Measurements from ENCODE around the gene SUPT3H. TPM values are rescaled to one million over a fixed set of nuclear protein-coding genes. Genes with fewer than 3 reads are reported as not detected.

SUPT3H gene
- polyA plus RNA-seq, 1 donor (not counting 4 experiments of a cell fraction or from before 2014, with no cell fraction given) = 7.6 TPM

- Histone ChIP-seq H2AFZ (ENCODE audit: control insufficient read depth, low read length) (no peak overlapping the region), H3K9ac (ENCODE audit: control insufficient read depth, extremely low read depth, insufficient read depth, low read length) (no peak overlapping the region), H3K36me3 (ENCODE audit: control insufficient read depth in 2 of 2, extremely low read depth in 1 of 2, insufficient read depth in 2 of 2, low read length in 2 of 2) (no peaks in the 10 kb centered on the region), H3K4me3 (ENCODE audit: control insufficient read depth in 2 of 3, extremely low read depth in 1 of 3, insufficient read depth in 2 of 3, low read depth in 1 of 3, low read length in 3 of 3) (no peak overlapping the region), H4K20me1 (ENCODE audit: control insufficient read depth, extremely low read depth, insufficient read depth, low read length) (no peaks in the 10 kb centered on the region), H3K4me1 (ENCODE audit: control insufficient read depth, extremely low read depth, insufficient read depth, low read length) (peaks cover 13% of the 10 kb centered on the region), H3K9me3 (ENCODE audit: control insufficient read depth, low read depth, low read length) (no peaks in the 10 kb centered on the region), H3K9me1 (ENCODE audit: control insufficient read depth, extremely low read depth, insufficient read depth, low read length) (no peaks in the 10 kb centered on the region), H3K27me3 (ENCODE audit: control insufficient read depth, extremely low read depth, insufficient read depth, low read length) (no peaks in the 10 kb centered on the region), H3K27ac (ENCODE audit: control insufficient read depth, insufficient read depth, low read length) (peak overlapping the region; percentile 87), H3K4me2 (ENCODE audit: control insufficient read depth, extremely low read depth, insufficient read depth, low read depth, low read length) (peak overlapping the region; percentile 18), H3K79me2 (ENCODE audit: control insufficient read depth, insufficient read depth, low read length) (no peaks in the 10 kb centered on the region)
- dilution Hi-C loops (cut with MboI; ENCODE audit: extremely low pct_ligation_motif_present, low sequenced_read_pairs) = no loop called here
- peak; percentile 23 for DNase-seq (ENCODE audit: low read depth, low spot score)
- TF ChIP-seq CTCF (optimal IDR thresholded peaks at IDR 0.05 in 1 of 3, IDR thresholded peaks at IDR 0.05 in 1 of 3, conservative IDR thresholded peaks at IDR 0.05 in 1 of 3; ENCODE audit: extremely low read depth in 1 of 3, insufficient read depth in 2 of 3, low read length in 3 of 3) (no peak), EZH2 (IDR thresholded peaks at IDR 0.05; ENCODE audit: low read length) (no peak)
- FAIRE-seq = peak; percentile 41
Measured at GRCh38 chr6:45075246-45075645, 302.5 kb downstream of the SUPT3H start.

- Histone ChIP-seq H3K9ac (ENCODE audit: control insufficient read depth, extremely low read depth, insufficient read depth, low read length) (peak overlapping the region; percentile 26), H3K27me3 (ENCODE audit: control insufficient read depth, extremely low read depth, insufficient read depth, low read length) (no peaks in the 10 kb centered on the region), H3K27ac (ENCODE audit: control insufficient read depth, insufficient read depth, low read length) (peak overlapping the region; percentile 87), H3K79me2 (ENCODE audit: control insufficient read depth, insufficient read depth, low read length) (no peaks in the 10 kb centered on the region), H3K36me3 (ENCODE audit: control insufficient read depth in 2 of 2, extremely low read depth in 1 of 2, insufficient read depth in 2 of 2, low read length in 2 of 2) (no peaks in the 10 kb centered on the region), H3K4me2 (ENCODE audit: control insufficient read depth, extremely low read depth, insufficient read depth, low read depth, low read length) (no peak overlapping the region), H3K9me3 (ENCODE audit: control insufficient read depth, low read depth, low read length) (no peaks in the 10 kb centered on the region), H2AFZ (ENCODE audit: control insufficient read depth, low read length) (peak overlapping the region; percentile 72), H3K4me1 (ENCODE audit: control insufficient read depth, extremely low read depth, insufficient read depth, low read length) (peaks cover 13% of the 10 kb centered on the region), H3K4me3 (ENCODE audit: control insufficient read depth in 2 of 3, extremely low read depth in 1 of 3, insufficient read depth in 2 of 3, low read depth in 1 of 3, low read length in 3 of 3) (no peak overlapping the region), H3K9me1 (ENCODE audit: control insufficient read depth, extremely low read depth, insufficient read depth, low read length) (no peaks in the 10 kb centered on the region), H4K20me1 (ENCODE audit: control insufficient read depth, extremely low read depth, insufficient read depth, low read length) (no peaks in the 10 kb centered on the region)
- dilution Hi-C loops (cut with MboI; ENCODE audit: extremely low pct_ligation_motif_present, low sequenced_read_pairs) = no loop called here
- FAIRE-seq (peak; percentile 51), DNase-seq (ENCODE audit: low read depth, low spot score) (no peak)
- TF ChIP-seq EZH2 (IDR thresholded peaks at IDR 0.05; ENCODE audit: low read length) (no peak), CTCF (optimal IDR thresholded peaks at IDR 0.05 in 1 of 3, IDR thresholded peaks at IDR 0.05 in 1 of 3, conservative IDR thresholded peaks at IDR 0.05 in 1 of 3; ENCODE audit: extremely low read depth in 1 of 3, insufficient read depth in 2 of 3, low read length in 3 of 3) (no peak)
Measured at GRCh38 chr6:45074439-45074838, 303.3 kb downstream of the SUPT3H start.
